COLO829 (cell line): ENCODE data around the gene ZNF107.

Experiments used
- DNase-seq: peaks from one replicate; pipeline ENCODE4 v3.0.0; 2012; ENCODE audit warnings: low spot score

ZNF107 gene

GRCh38 chr7:64665980-64666662 lies at the start of gene ZNF107:
Gene ZNF107 (plus strand): TSS chr7:64666133. CDS start chr7:64666283, 150 bp downstream.
- DNase-seq = peak; percentile 94

GRCh38 chr7:64618785-64619456 lies 47.0 kb upstream of the ZNF107 start:
- peak; percentile 48 for DNase-seq

- no peak for DNase-seq
These were observed 46.2 kb upstream of the ZNF107 start for GRCh38 chr7:64619705-64620104.

- DNase-seq = no peak
These were observed 44.3 kb upstream of the ZNF107 start for GRCh38 chr7:64621656-64622055.

GRCh38 chr7:64625114-64626082 lies 40.5 kb upstream of the ZNF107 start:
- DNase-seq = peak; percentile 45

GRCh38 chr7:64626083-64626469 lies 39.9 kb upstream of the ZNF107 start:
- no peak for DNase-seq

- no peak for DNase-seq
These were observed 39.4 kb upstream of the ZNF107 start for GRCh38 chr7:64626557-64626956.

GRCh38 chr7:64628192-64628591 lies 37.7 kb upstream of the ZNF107 start:
- no peak for DNase-seq

- no peak for DNase-seq
These were observed 37.2 kb upstream of the ZNF107 start for GRCh38 chr7:64628721-64629120.

GRCh38 chr7:64630496-64630895 lies 35.4 kb upstream of the ZNF107 start:
- DNase-seq = peak; percentile 65

- DNase-seq = no peak
These were observed 33.9 kb upstream of the ZNF107 start for GRCh38 chr7:64632029-64632428.

- no peak for DNase-seq
These were observed 32.5 kb upstream of the ZNF107 start for GRCh38 chr7:64633401-64633800.

GRCh38 chr7:64634406-64635062 lies 31.4 kb upstream of the ZNF107 start:
- DNase-seq = no peak

- no peak for DNase-seq
These were observed 29.5 kb upstream of the ZNF107 start for GRCh38 chr7:64636386-64636785.

- no peak for DNase-seq
These were observed 28.1 kb upstream of the ZNF107 start for GRCh38 chr7:64637521-64638445.

GRCh38 chr7:64638822-64639221 lies 27.1 kb upstream of the ZNF107 start:
- DNase-seq = no peak

GRCh38 chr7:64639267-64640001 lies 26.5 kb upstream of the ZNF107 start:
- DNase-seq = no peak

GRCh38 chr7:64640504-64640903 lies 25.4 kb upstream of the ZNF107 start:
- no peak for DNase-seq

GRCh38 chr7:64642046-64642445 lies 23.9 kb upstream of the ZNF107 start:
- no peak for DNase-seq

- no peak for DNase-seq
These were observed 23.1 kb upstream of the ZNF107 start for GRCh38 chr7:64642875-64643274.
